SK-N-SH (cell line): ENCODE measurements around the gene HSFX1. TPM values are rescaled to one million over a fixed set of nuclear protein-coding genes. Genes with fewer than 3 reads are reported as not detected.
A peak's percentile ranks its signal among the peaks of the same experiment; 100 is the strongest.

ENCODE experiments used
- CTCF ChIA-PET: fragments of 300-600, 350-600 bp; formaldehyde crosslinking; extraction: SDS; loops from one replicate; lab custom pipeline; 2021; lab: Yijun Ruan, JAX
- POLR2A ChIA-PET: fragments of 350-600 bp; sonication (Branson Sonifier 250); formaldehyde crosslinking; extraction: SDS; loops from one replicate; lab custom pipeline; 2020; ENCODE audit warnings: antibody characterized with exemption, inconsistent platforms; lab: Yijun Ruan, JAX
- DNase-seq: peaks from one replicate; pipeline ENCODE4 v3.0.0; 2012
- H2AFZ ChIP-seq: fragments of 200-600 bp; sonication (generic); 2 replicates; pipeline ENCODE4 v1.8.1; 2016; ENCODE audit warnings: antibody characterized with exemption, mild to moderate bottlenecking, low read depth
- H3F3A ChIP-seq: fragments of 200-600 bp; sonication (generic); replicated peaks from 2 replicates; pipeline ENCODE3; 2016; ENCODE audit warnings: antibody characterized with exemption, mild to moderate bottlenecking; ENCODE audit not compliant: insufficient read depth
- H3K27ac ChIP-seq, 2 experiments: fragments of 200-500 bp in 1 of 2; fragments of 200-600 bp in 1 of 2; sonication (Bioruptor generic) in 1 of 2; sonication (generic), shearing (Covaris generic) in 1 of 2; 2 replicates each; pipeline versions ENCODE4 v1.5.1 to v1.6.1; 2014 to 2016; ENCODE audit warnings: low read depth in 2 of 2, inconsistent platforms in 1 of 2, low read length in 1 of 2, mild to moderate bottlenecking in 1 of 2, mixed read lengths in 1 of 2
- H3K27me3 ChIP-seq: fragments of 200-600 bp; sonication (generic), shearing (Covaris generic); 2 replicates; pipeline ENCODE4 v1.6.1; 2016; ENCODE audit warnings: mixed run types; ENCODE audit not compliant: insufficient read depth
- H3K36me3 ChIP-seq, 2 experiments: fragments of 200-500 bp in 1 of 2; fragments of 200-600 bp in 1 of 2; sonication (Bioruptor generic) in 1 of 2; sonication (generic) in 1 of 2; replicated peaks in 1 of 2; 2 replicates each; pipeline versions ENCODE3 to v1.5.1; 2014 to 2016; ENCODE audit warnings: low read length in 1 of 2, mild to moderate bottlenecking in 1 of 2; ENCODE audit not compliant: insufficient read depth in 2 of 2, control insufficient read depth in 1 of 2
- H3K4me1 ChIP-seq, 2 experiments: fragments of 200-500 bp in 1 of 2; fragments of 200-600 bp in 1 of 2; sonication (Bioruptor generic) in 1 of 2; sonication (generic), shearing (Covaris generic) in 1 of 2; 2 replicates each; pipeline versions ENCODE4 v1.5.1 to v1.6.1; 2014 to 2016; ENCODE audit warnings: low read depth in 1 of 2, low read length in 1 of 2, mixed run types in 1 of 2; ENCODE audit not compliant: insufficient read depth in 2 of 2, control insufficient read depth in 1 of 2
- H3K4me2 ChIP-seq: fragments of 200-600 bp; sonication (generic), shearing (Covaris generic); 2 replicates; pipeline ENCODE4 v1.6.1; 2017; ENCODE audit warnings: mixed run types
- H3K4me3 ChIP-seq, 2 experiments: fragments of 200-500 bp in 1 of 2; fragments of 200-600 bp in 1 of 2; sonication (Bioruptor generic) in 1 of 2; sonication (generic), shearing (Covaris generic) in 1 of 2; 2 replicates each; pipeline versions ENCODE4 v1.5.1 to v1.8.1; 2014 to 2016; ENCODE audit warnings: low read depth in 2 of 2, inconsistent platforms in 1 of 2, low read length in 1 of 2, mild to moderate bottlenecking in 1 of 2, mixed read lengths in 1 of 2, moderate library complexity in 1 of 2
- H3K79me2 ChIP-seq: fragments of 200-600 bp; sonication (generic); 2 replicates; pipeline ENCODE4 v1.8.1; 2017; ENCODE audit warnings: mild to moderate bottlenecking; ENCODE audit not compliant: insufficient read depth
- H3K9ac ChIP-seq: fragments of 200-600 bp; sonication (generic); 2 replicates; pipeline ENCODE4 v1.6.1; 2017; ENCODE audit warnings: mixed run types
- H3K9me2 ChIP-seq: fragments of 200-600 bp; sonication (generic); 2 replicates; pipeline ENCODE4 v1.6.1; 2017; ENCODE audit warnings: mixed run types
- H3K9me3 ChIP-seq: fragments of 200-600 bp; sonication (generic); 2 replicates; pipeline ENCODE4 v1.6.1; 2017; ENCODE audit warnings: mixed run types, mild to moderate bottlenecking, moderate library complexity
- H4K20me1 ChIP-seq: fragments of 200-600 bp; sonication (generic); 2 replicates; pipeline ENCODE4 v1.6.1; 2017; ENCODE audit warnings: mild to moderate bottlenecking, mixed run types; ENCODE audit not compliant: insufficient read depth
- POLR2AphosphoS5 ChIP-seq: IDR thresholded peaks from 2 replicates; pipeline ENCODE4 v1.6.1; 2012; ENCODE audit warnings: low read depth, low read length
- RAD21 ChIP-seq: IDR thresholded peaks from 2 replicates; pipeline ENCODE4 v1.6.1; 2012; ENCODE audit warnings: mild to moderate bottlenecking, low read length
- SIN3A ChIP-seq: IDR thresholded peaks from 2 replicates; pipeline ENCODE4 v1.6.1; 2012; ENCODE audit warnings: low read depth, mild to moderate bottlenecking, low read length, moderate library complexity, borderline replicate concordance
- SMC3 ChIP-seq: IDR thresholded peaks from 2 replicates; pipeline ENCODE4 v1.6.1; 2012; ENCODE audit warnings: low read depth, low read length, improper control_type of control experiment
- TAF1 ChIP-seq: IDR thresholded peaks from 2 replicates; pipeline ENCODE4 v1.6.1; 2012; ENCODE audit warnings: low read depth, mild to moderate bottlenecking, low read length, moderate library complexity, borderline replicate concordance
- WGBS: methylation state at CpG from one replicate; pipeline ENCODE4 v1.1.6; 2017; ENCODE audit warnings: low lambda C conversion rate; 5-methylcytosine and 5-hydroxymethylcytosine counted together
- polyA plus RNA-seq, 3 experiments: library from polyadenylated mRNA; depleted of rRNA; stranded (reverse); fragments of >200 nt; gene quantifications; 2 replicates each; pipeline ENCODE4 v1.2.3, GENCODE V29; 2012
- small RNA-seq, 7 experiments: library from RNA; depleted of rRNA; stranded (forward); fragments of <200 nt; gene quantifications; one replicate each; pipeline ENCODE3, GENCODE V24; 2012
- TF ChIP-seq, protein P1 (sequence below): fragments of 200-600 bp; sonication (generic); IDR thresholded peaks from 2 replicates; pipeline ENCODE4 v1.6.1; 2017; ENCODE audit warnings: antibody characterized with exemption, mild to moderate bottlenecking, moderate library complexity

The HSFX1 gene
- polyA plus RNA-seq, 1 of the 3 experiments (the other 2 are of a cell fraction), result 0.12 TPM

DNA sequence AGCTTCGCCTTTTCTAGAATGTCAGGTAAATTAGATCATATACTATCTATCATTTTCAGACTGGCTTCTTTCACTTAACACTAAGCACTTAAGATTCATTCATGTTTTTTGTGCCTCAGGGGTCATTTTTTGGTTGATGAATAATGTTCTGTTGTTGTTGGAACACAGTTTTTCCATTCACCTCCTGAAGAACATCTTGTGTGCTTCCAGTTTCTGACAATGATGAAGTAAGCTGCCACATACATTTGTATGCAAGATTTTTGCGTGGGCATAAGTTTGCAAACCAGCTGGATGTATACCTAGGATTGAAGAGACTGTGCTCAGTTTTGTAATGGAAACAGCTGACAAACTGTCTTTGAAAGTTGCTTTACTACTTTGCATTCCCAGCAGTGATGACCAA is 45.5 kb downstream of the HSFX1 start:
- no peaks in the 10 kb centered on the region for H3K9me2 ChIP-seq
- no peak for DNase-seq
- POLR2A ChIA-PET, result no interaction called here
- no peak for TF ChIP-seq POLR2AphosphoS5
- no peak for TF ChIP-seq SIN3A
- no peak for TF ChIP-seq SMC3
- no peak overlapping the region for H2AFZ ChIP-seq
- H3K27me3 ChIP-seq, result 0 out of 2 replicates have a peak, but pooled peaks cover 4% of the 10 kb centered on the region
- no peaks in the 10 kb centered on the region for H3F3A ChIP-seq
- no peaks in the 10 kb centered on the region for H3K36me3 ChIP-seq
- H3K9ac ChIP-seq, result no peak overlapping the region
- H3K4me3 ChIP-seq, result no peak overlapping the region
- H4K20me1 ChIP-seq, result no peaks in the 10 kb centered on the region
- no peak overlapping the region for H3K4me2 ChIP-seq
- H3K4me1 ChIP-seq, result no peaks in the 10 kb centered on the region
- no peaks in the 10 kb centered on the region for H3K79me2 ChIP-seq
- H3K27ac ChIP-seq, result no peak overlapping the region
- WGBS, result 0% methylated on average over 2 of the region's 2 CpGs
- no peaks in the 10 kb centered on the region for H3K9me3 ChIP-seq
- CTCF ChIA-PET, result no interaction called here

DNA sequence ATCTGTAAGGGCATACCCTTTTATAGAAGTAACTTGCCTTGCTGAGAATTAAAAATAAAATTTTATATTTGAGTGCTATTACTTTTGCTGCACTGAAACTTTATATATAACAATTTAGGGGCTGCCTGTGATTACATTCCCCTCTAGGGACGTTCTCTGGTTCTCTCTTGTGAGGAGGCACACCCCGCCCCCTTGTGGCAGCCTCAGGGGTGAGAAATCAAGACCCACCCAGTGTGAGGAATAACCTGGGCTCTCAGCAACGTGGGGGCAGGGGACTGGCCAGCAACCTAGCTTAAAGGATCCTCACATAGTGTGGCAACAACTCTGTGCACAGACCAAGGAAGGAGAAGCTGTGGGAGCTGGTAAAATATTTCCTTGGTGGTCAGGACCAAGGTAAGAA is 51.6 kb downstream of the HSFX1 start:
- Histone ChIP-seq H3K79me2 (no peaks in the 10 kb centered on the region), H3K4me2 (no peak overlapping the region), H3K9me2 (no peaks in the 10 kb centered on the region), H3K4me1 (no peaks in the 10 kb centered on the region), H2AFZ (no peak overlapping the region), H3K36me3 (no peaks in the 10 kb centered on the region), H3F3A (peaks cover 4% of the 10 kb centered on the region), H3K27ac (no peak overlapping the region), H3K4me3 (no peak overlapping the region), H3K9ac (no peak overlapping the region), H3K27me3 (peaks cover 10% of the 10 kb centered on the region; the same call in 1 of the 2 replicates), H3K9me3 (no peaks in the 10 kb centered on the region), H4K20me1 (no peaks in the 10 kb centered on the region)
- POLR2A ChIA-PET, result no interaction called here
- TF ChIP-seq RAD21 (peak; percentile 33), TAF1 (no peak), SMC3 (peak; percentile 15; the same call in 1 of the 2 replicates)
- TF ChIP-seq, protein P1, sequence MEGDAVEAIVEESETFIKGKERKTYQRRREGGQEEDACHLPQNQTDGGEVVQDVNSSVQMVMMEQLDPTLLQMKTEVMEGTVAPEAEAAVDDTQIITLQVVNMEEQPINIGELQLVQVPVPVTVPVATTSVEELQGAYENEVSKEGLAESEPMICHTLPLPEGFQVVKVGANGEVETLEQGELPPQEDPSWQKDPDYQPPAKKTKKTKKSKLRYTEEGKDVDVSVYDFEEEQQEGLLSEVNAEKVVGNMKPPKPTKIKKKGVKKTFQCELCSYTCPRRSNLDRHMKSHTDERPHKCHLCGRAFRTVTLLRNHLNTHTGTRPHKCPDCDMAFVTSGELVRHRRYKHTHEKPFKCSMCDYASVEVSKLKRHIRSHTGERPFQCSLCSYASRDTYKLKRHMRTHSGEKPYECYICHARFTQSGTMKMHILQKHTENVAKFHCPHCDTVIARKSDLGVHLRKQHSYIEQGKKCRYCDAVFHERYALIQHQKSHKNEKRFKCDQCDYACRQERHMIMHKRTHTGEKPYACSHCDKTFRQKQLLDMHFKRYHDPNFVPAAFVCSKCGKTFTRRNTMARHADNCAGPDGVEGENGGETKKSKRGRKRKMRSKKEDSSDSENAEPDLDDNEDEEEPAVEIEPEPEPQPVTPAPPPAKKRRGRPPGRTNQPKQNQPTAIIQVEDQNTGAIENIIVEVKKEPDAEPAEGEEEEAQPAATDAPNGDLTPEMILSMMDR, result peak; percentile 50
- 2% methylated on average over 3 of the region's 3 CpGs for WGBS
- DNase-seq, result peak; percentile 29
- CTCF ChIA-PET, result no interaction called here

Small RNAs within 50 kb of the gene (small RNA-seq; reads per million reads assigned to genes)
- gene AC244098.1 (0 reads per million in 7 experiments), gene AC244098.2 (0 reads per million in 7 experiments), gene AC244098.3 (0 to 1.1 (median 0) reads per million in 7 experiments)

Other genes with a start within 250 kb of the HSFX1 start
- gene EOLA1, start 233.1 kb upstream of the HSFX1 start, polyA plus RNA-seq (2012; rRNA removed), result 16.3 and 16.5 TPM in 2 replicates
- not detected in 2 replicates for gene HSFX3, start 224.1 kb upstream of the HSFX1 start, polyA plus RNA-seq (2012; rRNA removed)
- gene MAGEA9B, start 186.6 kb upstream of the HSFX1 start, polyA plus RNA-seq (2012; rRNA removed), result 0.37 and 0.38 TPM in 2 replicates
- gene HSFX2, start 178.8 kb upstream of the HSFX1 start, polyA plus RNA-seq (2012; rRNA removed), result 0.06 and 0.07 TPM in 2 replicates
- gene TMEM185A, start 142.3 kb upstream of the HSFX1 start, polyA plus RNA-seq (2012; rRNA removed), result 11.9 and 13.8 TPM in 2 replicates
- gene MAGEA11, start 62.0 kb upstream of the HSFX1 start, polyA plus RNA-seq (2012; rRNA removed), result 0.03 and 0.06 TPM in 2 replicates
- gene MAGEA9, start 7.9 kb downstream of the HSFX1 start, polyA plus RNA-seq (2012; rRNA removed), result not detected in 2 replicates
- 0.15 and 0.20 TPM in 2 replicates for gene MAGEA8, start 107.1 kb downstream of the HSFX1 start, polyA plus RNA-seq (2012; rRNA removed)
- not detected in 2 replicates for gene HSFX4, start 155.5 kb downstream of the HSFX1 start, polyA plus RNA-seq (2012; rRNA removed)
- gene EOLA2, start 164.4 kb downstream of the HSFX1 start, polyA plus RNA-seq (2012; rRNA removed), result 43.4 and 45.2 TPM in 2 replicates